Central memory CD4-positive, alpha-beta T cell (primary cell): ENCODE data around the gene SYS1.
A peak's percentile ranks its signal among the peaks of the same experiment; 100 is the strongest.

ENCODE experiments used
- DNase-seq: peaks from one replicate; pipeline ENCODE4 v3.0.0; 2022

SYS1 gene

GRCh38 chr20:45391559-45391958, 28.6 kb downstream of the SYS1 start:
- DNase-seq, result no peak

GRCh38 chr20:45392733-45393132, 29.8 kb downstream of the SYS1 start:
- DNase-seq, result no peak

GRCh38 chr20:45394221-45395113, 31.5 kb downstream of the SYS1 start:
- no peak for DNase-seq

- no peak for DNase-seq
Measured at GRCh38 chr20:45395114-45395415, 32.1 kb downstream of the SYS1 start.

- DNase-seq, result no peak
Measured at GRCh38 chr20:45399018-45399417, 36.1 kb downstream of the SYS1 start.

DNA sequence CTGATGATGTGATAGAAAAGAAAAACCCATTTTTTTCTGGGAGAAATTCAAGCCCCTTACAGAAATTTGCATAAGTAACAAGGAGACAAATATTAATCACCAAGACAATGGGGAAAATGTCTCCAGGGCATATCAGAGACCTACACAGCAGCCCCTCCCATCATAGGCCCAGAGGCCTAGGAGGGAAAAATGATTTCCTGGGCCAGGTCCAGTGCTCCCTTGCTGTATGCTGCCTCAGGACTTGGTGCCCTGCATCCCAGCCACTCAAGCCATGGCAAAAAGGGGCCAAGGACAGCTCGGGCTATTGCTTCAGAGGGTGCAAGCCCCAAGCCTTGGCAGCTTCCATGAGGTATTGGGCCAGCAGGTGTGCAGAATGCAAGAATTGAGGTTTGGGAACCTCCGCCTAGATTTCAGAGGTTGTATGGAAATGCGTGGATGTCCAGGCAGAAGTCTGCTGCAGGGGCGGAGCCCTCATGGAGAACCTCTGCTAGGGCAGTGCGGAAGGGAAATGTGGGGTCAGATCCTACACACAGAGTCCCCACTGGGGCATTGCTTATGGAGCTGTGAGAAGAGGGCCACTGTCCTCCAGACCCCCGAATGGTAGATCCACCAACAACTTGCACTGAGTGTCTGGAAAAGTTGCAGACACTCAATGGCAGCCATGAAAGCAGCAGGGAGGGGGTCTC, 37.5 kb downstream of the SYS1 start:
- DNase-seq, result no peak

DNA sequence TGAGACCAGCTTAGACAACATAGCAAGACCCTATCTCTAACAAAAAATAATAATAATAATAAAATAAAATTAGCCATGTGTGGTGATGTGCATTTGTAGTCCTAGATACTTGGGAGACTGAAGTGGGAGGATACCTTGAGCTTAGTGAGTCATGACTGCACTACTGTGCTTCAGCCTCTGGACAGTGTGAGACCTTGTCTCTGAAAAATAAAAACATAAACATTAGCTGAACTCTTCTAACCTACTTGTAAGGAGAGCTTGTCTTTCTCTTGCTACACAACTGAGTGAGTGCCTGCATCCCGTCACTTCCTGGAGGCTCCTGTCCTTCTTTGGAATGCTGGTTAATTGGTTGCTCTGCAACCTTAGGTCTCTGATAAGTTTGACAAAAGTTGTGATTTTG, 40.0 kb downstream of the SYS1 start:
- no peak for DNase-seq

- no peak for DNase-seq
Measured at GRCh38 chr20:45404438-45404837, 41.5 kb downstream of the SYS1 start.

- no peak for DNase-seq
Measured at GRCh38 chr20:45405571-45406259, 42.8 kb downstream of the SYS1 start.

- DNase-seq, result peak; percentile 34
Measured at GRCh38 chr20:45406260-45407066, 43.5 kb downstream of the SYS1 start.

- no peak for DNase-seq
Measured at GRCh38 chr20:45407067-45407745, 44.2 kb downstream of the SYS1 start.

DNA sequence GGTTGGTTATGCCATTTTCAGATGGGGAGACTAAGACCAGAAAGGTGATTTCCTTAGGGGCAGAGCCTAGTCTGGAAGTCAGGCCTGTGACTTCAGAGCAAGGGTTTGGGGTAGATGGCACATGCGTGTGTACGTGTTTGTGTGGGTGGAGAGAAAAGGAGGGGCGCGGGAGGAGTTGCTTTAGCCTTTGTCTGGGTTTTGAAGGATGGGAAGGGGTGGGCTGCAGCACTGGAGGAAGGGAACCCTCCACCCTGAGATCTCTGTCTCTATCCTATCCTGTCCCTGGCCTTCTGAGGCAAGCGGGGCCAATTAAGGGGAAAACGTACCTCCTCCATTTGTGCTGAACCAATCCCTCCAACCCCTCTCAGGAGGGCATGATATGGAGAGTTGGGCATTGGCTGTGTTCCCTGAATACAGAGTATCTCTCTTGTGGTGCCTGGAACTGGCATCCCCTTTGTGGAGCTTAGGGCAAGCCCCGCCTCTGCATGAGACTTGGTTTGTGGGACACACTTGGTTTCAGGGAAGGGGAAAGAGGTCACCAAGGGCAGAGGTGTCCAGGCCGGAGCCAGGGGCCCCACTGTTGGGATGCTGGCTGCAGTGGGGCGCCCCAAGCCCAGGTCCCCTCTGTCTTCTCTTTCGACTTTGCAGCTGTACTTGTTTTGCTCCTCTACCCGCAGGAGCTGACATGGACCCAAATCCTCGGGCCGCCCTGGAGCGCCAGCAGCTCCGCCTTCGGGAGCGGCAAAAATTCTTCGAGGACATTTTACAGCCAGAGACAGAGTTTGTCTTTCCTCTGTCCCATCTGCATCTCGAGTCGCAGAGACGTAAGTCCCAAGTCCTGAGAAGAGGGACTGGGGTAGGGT, 45.1 kb downstream of the SYS1 start, which contains the start of gene DBNDD2:
TSS of gene DBNDD2 (plus strand) at position 507 of the 863 bp plus-strand sequence. CDS start at position 686, 179 bp downstream.
- DNase-seq, result peak; percentile 11

GRCh38 chr20:45408646-45409213, 45.8 kb downstream of the SYS1 start:
- no peak for DNase-seq

DNA sequence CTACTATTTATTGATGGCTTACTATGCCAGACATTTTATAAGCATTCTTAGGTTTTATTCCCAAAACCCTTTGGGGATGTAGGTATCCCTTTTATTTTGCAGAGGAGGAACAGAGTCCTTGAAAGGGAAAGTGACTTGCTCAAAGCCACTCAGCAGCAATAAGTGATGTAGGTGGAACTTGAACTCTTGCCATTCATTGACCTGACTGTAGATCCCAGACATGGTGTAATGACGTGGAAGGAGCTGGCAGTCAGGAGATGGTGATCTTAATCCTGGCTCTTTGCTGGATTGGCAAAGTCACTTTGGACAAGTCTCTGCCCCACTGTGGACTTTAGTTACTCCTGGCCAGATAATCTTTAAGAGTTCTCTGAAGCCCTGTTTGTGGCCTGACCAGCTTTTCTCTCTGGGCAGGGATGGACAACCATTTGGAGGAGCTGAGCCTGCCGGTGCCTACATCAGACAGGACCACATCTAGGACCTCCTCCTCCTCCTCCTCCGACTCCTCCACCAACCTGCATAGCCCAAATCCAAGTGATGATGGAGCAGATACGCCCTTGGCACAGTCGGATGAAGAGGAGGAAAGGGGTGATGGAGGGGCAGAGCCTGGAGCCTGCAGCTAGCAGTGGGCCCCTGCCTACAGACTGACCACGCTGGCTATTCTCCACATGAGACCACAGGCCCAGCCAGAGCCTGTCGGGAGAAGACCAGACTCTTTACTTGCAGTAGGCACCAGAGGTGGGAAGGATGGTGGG, 46.7 kb downstream of the SYS1 start:
- no peak for DNase-seq

- no peak for DNase-seq
Measured at GRCh38 chr20:45410887-45411286, 47.9 kb downstream of the SYS1 start.

- no peak for DNase-seq
Measured at GRCh38 chr20:45412653-45413052, 49.7 kb downstream of the SYS1 start.

GRCh38 chr20:45413479-45413878, 50.5 kb downstream of the SYS1 start:
- no peak for DNase-seq

- DNase-seq, result peak; percentile 95
Measured at GRCh38 chr20:45415822-45416637, 53.1 kb downstream of the SYS1 start, which contains the start of gene PIGT. Gene PIGT, plus strand, starts transcription at chr20:45416141. Its CDS starts 16 bp downstream, at chr20:45416157.

- DNase-seq, result no peak
Measured at GRCh38 chr20:45416917-45417316, 54.0 kb downstream of the SYS1 start.
